Activated CD8-positive, alpha-beta T cell treated with anti-CD3 and anti-CD28 coated beads, Interleukin-2, amount 10 ng/mL, durations not matched to agents 7 days and 5 days (primary cell): Measurements from ENCODE around the gene SPAG17. TPM values are rescaled to one million over a fixed set of nuclear protein-coding genes. Genes with fewer than 3 reads are reported as not detected.

Source experiments
- ATAC-seq: fragments of 150-1000 bp; cut with Tn5 transposase; one replicate; pipeline ENCODE4 v1.10.0; 2021; ENCODE audit warnings: moderate library complexity
- CTCF ChIA-PET: fragments of 350-600 bp; sonication (Branson Sonifier 250); formaldehyde crosslinking; loops from one replicate; lab custom pipeline; 2021; ENCODE audit warnings: antibody characterized with exemption; lab: Charles Lee
- POLR2A ChIA-PET: fragments of 350-600 bp; sonication (Branson Sonifier 250); formaldehyde crosslinking; loops from one replicate; lab custom pipeline; 2021; ENCODE audit warnings: antibody characterized with exemption; lab: Charles Lee
- DNase-seq: peaks from one replicate; pipeline ENCODE4 v3.0.0-alpha.2; 2020
- H3K27ac Mint-ChIP-seq: one replicate; pipeline ENCODE4 v1.8.0; 2021; ENCODE audit warnings: mild to moderate bottlenecking, mixed read lengths
- H3K27me3 Mint-ChIP-seq: one replicate; pipeline ENCODE4 v1.8.0; 2021; ENCODE audit warnings: low read depth, mixed read lengths
- H3K36me3 Mint-ChIP-seq: one replicate; pipeline ENCODE4 v1.8.0; 2021; ENCODE audit warnings: low read depth, mixed read lengths
- H3K4me1 Mint-ChIP-seq: one replicate; pipeline ENCODE4 v1.8.0; 2021; ENCODE audit warnings: low read depth, mixed read lengths
- H3K4me3 Mint-ChIP-seq: one replicate; pipeline ENCODE4 v1.8.0; 2021; ENCODE audit warnings: mild to moderate bottlenecking, mixed read lengths
- H3K9me3 Mint-ChIP-seq: one replicate; pipeline ENCODE4 v1.8.0; 2022; ENCODE audit warnings: mixed read lengths; ENCODE audit not compliant: insufficient read depth
- total RNA-seq, 2 experiments: library from RNA; stranded (reverse); gene quantifications; one replicate each; pipeline ENCODE4 v1.2.3, GENCODE V29; 2021

Gene SPAG17
- total RNA-seq, 2 experiments from 2014 or later, result not detected

GRCh38 chr1:118202076-118202608 is 17.1 kb upstream of the SPAG17 start:
- Mint-ChIP-seq H3K27me3 (no peaks in the 10 kb centered on the region), H3K36me3 (no peaks in the 10 kb centered on the region), H3K4me1 (no peaks in the 10 kb centered on the region), H3K4me3 (no peak overlapping the region), H3K27ac (no peak overlapping the region), H3K9me3 (no peaks in the 10 kb centered on the region)
- ATAC-seq (no peak), DNase-seq (no peak)
- CTCF ChIA-PET, result interaction anchor here (0.9 kb wide), 1 partner anchor 15 kb away, joined by 3 read pairs; no protein-coding TSS in a partner anchor
- POLR2A ChIA-PET, result no interaction called here

- CTCF ChIA-PET, result no interaction called here
- no peak for ATAC-seq
Observed at GRCh38 chr1:118201524-118201923, 16.5 kb upstream of the SPAG17 start.

GRCh38 chr1:118200836-118201235 is 15.8 kb upstream of the SPAG17 start:
- DNase-seq, result no peak
- ChIA-PET POLR2A (no interaction called here), CTCF (no interaction called here)
- H3K9me3 Mint-ChIP-seq, result no peaks in the 10 kb centered on the region
- H3K36me3 Mint-ChIP-seq, result no peaks in the 10 kb centered on the region
- no peaks in the 10 kb centered on the region for H3K27me3 Mint-ChIP-seq
- no peaks in the 10 kb centered on the region for H3K4me1 Mint-ChIP-seq
- no peak overlapping the region for H3K4me3 Mint-ChIP-seq
- H3K27ac Mint-ChIP-seq, result no peak overlapping the region
- ATAC-seq, result no peak

More at GRCh38 chr1:118201524-118201923, 16.5 kb upstream of the SPAG17 start:
- DNase-seq, result no peak
- POLR2A ChIA-PET, result no interaction called here
- Mint-ChIP-seq H3K27ac (no peak overlapping the region), H3K4me3 (no peak overlapping the region), H3K4me1 (no peaks in the 10 kb centered on the region), H3K36me3 (no peaks in the 10 kb centered on the region), H3K9me3 (no peaks in the 10 kb centered on the region), H3K27me3 (no peaks in the 10 kb centered on the region)

GRCh38 chr1:118190561-118190960 is 5.5 kb upstream of the SPAG17 start:
- Mint-ChIP-seq H3K4me1 (no peaks in the 10 kb centered on the region), H3K4me3 (no peak overlapping the region), H3K9me3 (no peaks in the 10 kb centered on the region), H3K27me3 (no peaks in the 10 kb centered on the region), H3K36me3 (no peaks in the 10 kb centered on the region), H3K27ac (no peak overlapping the region)
- ATAC-seq (no peak), DNase-seq (no peak)
- ChIA-PET POLR2A (no interaction called here), CTCF (no interaction called here)

GRCh38 chr1:118189564-118189963 is 4.5 kb upstream of the SPAG17 start:
- H3K4me1 Mint-ChIP-seq, result peaks cover 2% of the 10 kb centered on the region

GRCh38 chr1:118188411-118188810 is 3.4 kb upstream of the SPAG17 start:
- Mint-ChIP-seq H3K27me3 (no peaks in the 10 kb centered on the region), H3K9me3 (no peaks in the 10 kb centered on the region), H3K4me1 (peaks cover 3% of the 10 kb centered on the region), H3K27ac (no peak overlapping the region), H3K36me3 (no peaks in the 10 kb centered on the region), H3K4me3 (no peak overlapping the region)
- ChIA-PET CTCF (no interaction called here), POLR2A (no interaction called here)
- ATAC-seq, result no peak
- no peak for DNase-seq

More at GRCh38 chr1:118189564-118189963, 4.5 kb upstream of the SPAG17 start:
- ATAC-seq (no peak), DNase-seq (no peak)
- H3K4me3 Mint-ChIP-seq, result no peak overlapping the region
- ChIA-PET CTCF (no interaction called here), POLR2A (no interaction called here)
- no peak overlapping the region for H3K27ac Mint-ChIP-seq
- H3K9me3 Mint-ChIP-seq, result no peaks in the 10 kb centered on the region
- no peaks in the 10 kb centered on the region for H3K36me3 Mint-ChIP-seq
- no peaks in the 10 kb centered on the region for H3K27me3 Mint-ChIP-seq

GRCh38 chr1:118186026-118186425 is 998 bp upstream of the SPAG17 start:
- ATAC-seq (no peak), DNase-seq (no peak)
- H3K4me3 Mint-ChIP-seq, result no peak overlapping the region
- H3K36me3 Mint-ChIP-seq, result no peaks in the 10 kb centered on the region
- CTCF ChIA-PET, result no interaction called here
- H3K27ac Mint-ChIP-seq, result no peak overlapping the region
- H3K4me1 Mint-ChIP-seq, result peaks cover 3% of the 10 kb centered on the region
- H3K9me3 Mint-ChIP-seq, result no peaks in the 10 kb centered on the region
- H3K27me3 Mint-ChIP-seq, result no peaks in the 10 kb centered on the region
- POLR2A ChIA-PET, result no interaction called here

GRCh38 chr1:118184739-118185083 is 317 bp downstream of the SPAG17 start:
- Mint-ChIP-seq H3K27me3 (no peaks in the 10 kb centered on the region), H3K36me3 (no peaks in the 10 kb centered on the region), H3K27ac (no peak overlapping the region), H3K4me1 (peaks cover 3% of the 10 kb centered on the region), H3K4me3 (no peak overlapping the region), H3K9me3 (no peaks in the 10 kb centered on the region)
- POLR2A ChIA-PET, result no interaction called here
- CTCF ChIA-PET, result no interaction called here
- ATAC-seq (no peak), DNase-seq (no peak)

GRCh38 chr1:118183586-118183985 is 1.4 kb downstream of the SPAG17 start:
- peaks cover 3% of the 10 kb centered on the region for H3K4me1 Mint-ChIP-seq
- no peak for ATAC-seq
- CTCF ChIA-PET, result no interaction called here

GRCh38 chr1:118177998-118178397 is 7.0 kb downstream of the SPAG17 start:
- Mint-ChIP-seq H3K4me1 (no peaks in the 10 kb centered on the region), H3K36me3 (no peaks in the 10 kb centered on the region), H3K27ac (no peak overlapping the region), H3K4me3 (no peak overlapping the region), H3K27me3 (no peaks in the 10 kb centered on the region), H3K9me3 (no peaks in the 10 kb centered on the region)
- ATAC-seq (no peak), DNase-seq (no peak)
- ChIA-PET CTCF (no interaction called here), POLR2A (no interaction called here)

More at GRCh38 chr1:118183586-118183985, 1.4 kb downstream of the SPAG17 start:
- Mint-ChIP-seq H3K27me3 (no peaks in the 10 kb centered on the region), H3K9me3 (no peaks in the 10 kb centered on the region), H3K36me3 (no peaks in the 10 kb centered on the region), H3K27ac (no peak overlapping the region), H3K4me3 (no peak overlapping the region)
- DNase-seq, result no peak
- POLR2A ChIA-PET, result no interaction called here

GRCh38 chr1:118169016-118169415 is 16.0 kb downstream of the SPAG17 start:
- H3K36me3 Mint-ChIP-seq, result no peaks in the 10 kb centered on the region
- ATAC-seq (no peak), DNase-seq (no peak)
- no peak overlapping the region for H3K27ac Mint-ChIP-seq
- no peaks in the 10 kb centered on the region for H3K9me3 Mint-ChIP-seq
- no peaks in the 10 kb centered on the region for H3K4me1 Mint-ChIP-seq
- H3K27me3 Mint-ChIP-seq, result no peaks in the 10 kb centered on the region
- ChIA-PET CTCF (no interaction called here), POLR2A (no interaction called here)
- H3K4me3 Mint-ChIP-seq, result no peak overlapping the region

GRCh38 chr1:118160806-118161205 is 24.2 kb downstream of the SPAG17 start:
- H3K27ac Mint-ChIP-seq, result no peak overlapping the region
- H3K27me3 Mint-ChIP-seq, result no peaks in the 10 kb centered on the region

GRCh38 chr1:118159569-118159968 is 25.5 kb downstream of the SPAG17 start:
- Mint-ChIP-seq H3K4me1 (no peaks in the 10 kb centered on the region), H3K4me3 (no peak overlapping the region), H3K27me3 (no peaks in the 10 kb centered on the region), H3K36me3 (no peaks in the 10 kb centered on the region), H3K27ac (no peak overlapping the region), H3K9me3 (no peaks in the 10 kb centered on the region)
- DNase-seq, result no peak
- ChIA-PET CTCF (no interaction called here), POLR2A (no interaction called here)
- no peak for ATAC-seq

More at GRCh38 chr1:118160806-118161205, 24.2 kb downstream of the SPAG17 start:
- POLR2A ChIA-PET, result no interaction called here
- DNase-seq, result no peak
- no peak for ATAC-seq
- Mint-ChIP-seq H3K36me3 (no peaks in the 10 kb centered on the region), H3K4me3 (no peak overlapping the region), H3K4me1 (no peaks in the 10 kb centered on the region), H3K9me3 (no peaks in the 10 kb centered on the region)
- CTCF ChIA-PET, result no interaction called here
